Measurements from ENCODE around the gene LLGL2.

Gene LLGL2

GRCh38 chr17:75557852-75558665 lies 32.6 kb downstream of the LLGL2 start:
- Histone ChIP-seq H3K27ac (ENCODE audit: poor library complexity, severe bottlenecking) (no peak overlapping the region), H3K4me1 (ENCODE audit: insufficient read depth, poor library complexity, severe bottlenecking) (no peaks in the 10 kb centered on the region), H3K27me3 (ENCODE audit: insufficient read depth, poor library complexity, severe bottlenecking) (no peaks in the 10 kb centered on the region), H3K9me3 (ENCODE audit: severe bottlenecking) (no peaks in the 10 kb centered on the region), H3K4me3 (ENCODE audit: severe bottlenecking) (no peak overlapping the region), H3K36me3 (ENCODE audit: low read depth) (peaks cover under 1% of the 10 kb centered on the region; the same call in 1 of the 2 replicates)
- no peak for ATAC-seq (ENCODE audit: low read depth)
- TF ChIP-seq, protein P1, sequence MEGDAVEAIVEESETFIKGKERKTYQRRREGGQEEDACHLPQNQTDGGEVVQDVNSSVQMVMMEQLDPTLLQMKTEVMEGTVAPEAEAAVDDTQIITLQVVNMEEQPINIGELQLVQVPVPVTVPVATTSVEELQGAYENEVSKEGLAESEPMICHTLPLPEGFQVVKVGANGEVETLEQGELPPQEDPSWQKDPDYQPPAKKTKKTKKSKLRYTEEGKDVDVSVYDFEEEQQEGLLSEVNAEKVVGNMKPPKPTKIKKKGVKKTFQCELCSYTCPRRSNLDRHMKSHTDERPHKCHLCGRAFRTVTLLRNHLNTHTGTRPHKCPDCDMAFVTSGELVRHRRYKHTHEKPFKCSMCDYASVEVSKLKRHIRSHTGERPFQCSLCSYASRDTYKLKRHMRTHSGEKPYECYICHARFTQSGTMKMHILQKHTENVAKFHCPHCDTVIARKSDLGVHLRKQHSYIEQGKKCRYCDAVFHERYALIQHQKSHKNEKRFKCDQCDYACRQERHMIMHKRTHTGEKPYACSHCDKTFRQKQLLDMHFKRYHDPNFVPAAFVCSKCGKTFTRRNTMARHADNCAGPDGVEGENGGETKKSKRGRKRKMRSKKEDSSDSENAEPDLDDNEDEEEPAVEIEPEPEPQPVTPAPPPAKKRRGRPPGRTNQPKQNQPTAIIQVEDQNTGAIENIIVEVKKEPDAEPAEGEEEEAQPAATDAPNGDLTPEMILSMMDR (IDR thresholded peaks at IDR 0.05; ENCODE audit: poor library complexity, severe bottlenecking) = no peak
- peak; percentile 66 for DNase-seq (ENCODE audit: low spot score)

DNA sequence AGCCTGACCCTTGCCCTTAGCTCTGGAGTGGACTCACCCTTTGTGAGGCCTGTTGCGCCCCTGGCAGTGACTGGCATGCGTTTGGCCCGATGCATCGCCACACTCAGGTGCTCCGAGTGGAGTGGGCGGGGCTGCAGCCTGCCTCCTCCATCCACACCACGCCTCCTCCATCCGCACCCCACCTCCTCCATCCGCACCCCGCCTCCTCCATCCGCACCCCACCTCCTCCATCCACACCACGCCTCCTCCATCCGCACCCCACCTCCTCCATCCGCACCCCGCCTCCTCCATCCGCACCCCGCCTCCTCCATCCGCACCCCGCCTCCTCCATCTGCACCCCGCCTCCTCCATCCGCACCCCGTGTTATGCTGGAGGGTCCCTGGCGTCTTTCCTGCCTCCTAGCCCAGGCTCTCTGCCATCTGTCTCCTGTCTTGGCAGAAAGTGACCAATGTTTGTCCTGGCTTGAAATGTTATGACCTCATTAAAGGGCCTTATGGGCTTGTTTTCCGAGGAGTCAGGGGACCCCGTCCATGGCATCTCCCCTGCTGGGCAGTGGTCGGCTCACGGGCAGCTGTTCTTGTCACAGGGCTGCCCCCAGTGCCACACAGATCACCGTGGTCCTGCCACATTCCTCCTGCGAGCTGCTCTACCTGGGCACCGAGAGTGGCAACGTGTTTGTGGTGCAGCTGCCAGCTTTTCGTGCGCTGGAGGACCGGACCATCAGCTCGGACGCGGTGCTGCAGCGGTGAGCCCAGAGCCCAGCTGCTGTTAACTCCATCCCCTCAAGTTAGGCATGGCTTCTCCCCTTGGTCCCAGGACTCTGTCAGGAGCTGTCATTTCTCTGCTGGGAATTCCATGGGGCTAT lies 33.4 kb downstream of the LLGL2 start:
- TF ChIP-seq, protein P1 (IDR thresholded peaks at IDR 0.05; ENCODE audit: poor library complexity, severe bottlenecking) = no peak
- H3K36me3 ChIP-seq (ENCODE audit: low read depth) = peaks cover 3% of the 10 kb centered on the region; the same call in 1 of the 2 replicates
- H3K9me3 ChIP-seq (ENCODE audit: severe bottlenecking) = no peaks in the 10 kb centered on the region
- no peaks in the 10 kb centered on the region for H3K27me3 ChIP-seq (ENCODE audit: insufficient read depth, poor library complexity, severe bottlenecking)
- no peak overlapping the region for H3K4me3 ChIP-seq (ENCODE audit: severe bottlenecking)
- ATAC-seq (ENCODE audit: low read depth) (no peak), DNase-seq (ENCODE audit: low spot score) (no peak)
- no peaks in the 10 kb centered on the region for H3K4me1 ChIP-seq (ENCODE audit: insufficient read depth, poor library complexity, severe bottlenecking)
- H3K27ac ChIP-seq (ENCODE audit: poor library complexity, severe bottlenecking) = no peak overlapping the region

DNA sequence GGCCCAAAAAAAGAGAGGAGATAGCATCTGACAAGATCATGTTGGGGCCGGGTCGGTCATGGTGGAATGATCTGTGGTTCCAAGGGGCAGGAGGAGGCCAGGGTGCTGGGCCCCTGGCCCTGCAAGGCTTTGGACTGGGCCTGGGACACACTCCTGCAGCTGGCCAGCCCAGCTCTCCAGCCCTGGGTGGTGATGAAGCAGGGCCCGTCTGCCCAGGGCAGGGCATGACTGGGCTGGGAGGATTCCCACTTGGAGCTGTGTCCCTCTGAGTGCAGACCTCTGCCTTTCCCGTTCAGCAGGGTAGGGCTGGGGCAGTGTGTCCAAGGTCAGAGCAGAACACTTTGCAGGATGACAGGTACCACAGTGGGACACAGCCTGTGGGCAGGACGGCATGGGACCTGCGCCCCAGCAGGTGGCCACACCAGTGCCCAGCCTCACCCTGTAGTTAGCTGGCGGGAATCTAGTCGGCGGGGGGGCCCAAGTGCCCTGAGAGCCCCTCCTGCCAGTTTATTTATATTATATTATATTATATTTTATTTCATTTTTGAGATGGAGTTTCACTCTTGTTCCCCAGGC lies 34.5 kb downstream of the LLGL2 start:
- Histone ChIP-seq H3K4me3 (ENCODE audit: severe bottlenecking) (no peak overlapping the region), H3K27ac (ENCODE audit: poor library complexity, severe bottlenecking) (no peak overlapping the region), H3K27me3 (ENCODE audit: insufficient read depth, poor library complexity, severe bottlenecking) (no peaks in the 10 kb centered on the region), H3K4me1 (ENCODE audit: insufficient read depth, poor library complexity, severe bottlenecking) (no peaks in the 10 kb centered on the region), H3K36me3 (ENCODE audit: low read depth) (peaks cover 3% of the 10 kb centered on the region; the same call in 1 of the 2 replicates), H3K9me3 (ENCODE audit: severe bottlenecking) (no peaks in the 10 kb centered on the region)
- no peak for DNase-seq (ENCODE audit: low spot score)
- ATAC-seq (ENCODE audit: low read depth) = no peak
- TF ChIP-seq, protein P1 (IDR thresholded peaks at IDR 0.05; ENCODE audit: poor library complexity, severe bottlenecking) = no peak

DNA sequence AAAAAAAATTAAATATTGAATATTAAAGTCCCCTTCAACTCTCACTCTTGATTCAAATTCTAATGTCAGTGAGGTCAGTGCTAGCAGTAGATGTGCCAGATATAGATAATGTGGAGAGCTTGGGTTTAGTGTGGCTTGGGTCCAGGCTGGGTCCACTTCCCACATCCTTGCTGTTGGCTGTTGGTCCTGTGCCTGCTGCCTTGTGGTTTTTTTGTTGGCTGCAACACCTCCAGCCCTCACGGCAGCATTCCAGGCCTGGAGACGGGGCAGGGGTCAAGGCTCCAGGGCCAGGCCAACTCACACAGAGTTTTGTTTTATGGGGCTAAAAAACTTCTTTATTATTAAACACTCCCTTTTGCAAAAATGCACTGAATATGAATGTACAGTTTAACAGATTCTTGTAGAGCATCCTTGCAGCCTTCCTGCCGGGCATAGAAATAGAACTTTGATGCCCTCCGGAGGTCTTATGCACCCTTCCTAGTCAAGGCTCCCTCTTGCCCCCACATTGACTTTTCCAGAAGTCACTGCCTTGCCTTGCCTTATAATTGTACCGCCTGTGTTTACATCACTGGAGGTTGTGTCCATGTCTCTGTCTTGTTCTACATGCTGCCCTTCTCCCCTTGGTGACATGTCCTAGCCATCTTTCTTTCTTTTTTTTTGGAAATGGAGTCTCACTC lies 36.6 kb downstream of the LLGL2 start:
- no peak overlapping the region for H3K27ac ChIP-seq (ENCODE audit: poor library complexity, severe bottlenecking)
- TF ChIP-seq, protein P1 (IDR thresholded peaks at IDR 0.05; ENCODE audit: poor library complexity, severe bottlenecking) = no peak
- no peak for ATAC-seq (ENCODE audit: low read depth)
- no peak overlapping the region for H3K4me3 ChIP-seq (ENCODE audit: severe bottlenecking)
- peaks cover 3% of the 10 kb centered on the region; the same call in 1 of the 2 replicates for H3K36me3 ChIP-seq (ENCODE audit: low read depth)
- no peak for DNase-seq (ENCODE audit: low spot score)
- H3K9me3 ChIP-seq (ENCODE audit: severe bottlenecking) = no peaks in the 10 kb centered on the region
- H3K27me3 ChIP-seq (ENCODE audit: insufficient read depth, poor library complexity, severe bottlenecking) = no peaks in the 10 kb centered on the region
- H3K4me1 ChIP-seq (ENCODE audit: insufficient read depth, poor library complexity, severe bottlenecking) = no peaks in the 10 kb centered on the region

Data from RWPE2 (cell line).